GM12891 (cell line): ENCODE measurements around the gene ZBTB7B.
"Not testable (repeated sequence)": the region's sequence is repeated elsewhere in the genome, so short reads cannot be mapped to it uniquely, and the experiment has no call there.

Experiments
- DNase-seq: peaks from one replicate; pipeline ENCODE4 v3.0.0; 2011; ENCODE audit warnings: low spot score; ENCODE audit not compliant: insufficient read length
- FAIRE-seq: peaks from 2 replicates; lab custom pipeline; 2011; peaks lifted over from hg19 to GRCh38; lab: Jason Lieb, UNC
- PAX5 ChIP-seq: IDR thresholded peaks from 2 replicates; pipeline ENCODE4 v1.6.1; 2011; ENCODE audit warnings: low read length, moderate library complexity, mild to moderate bottlenecking; ENCODE audit not compliant: insufficient read depth, severe bottlenecking
- POLR2A ChIP-seq: IDR thresholded peaks from 2 replicates; pipeline ENCODE4 v1.6.1; 2011; ENCODE audit warnings: low read depth, low read length, control low read depth
- POLR2AphosphoS5 ChIP-seq: IDR thresholded peaks from 2 replicates; pipeline ENCODE4 v1.6.1; 2011; ENCODE audit warnings: low read depth, low read length, control low read depth
- POU2F2 ChIP-seq: IDR thresholded peaks from 2 replicates; pipeline ENCODE4 v1.6.1; 2011; ENCODE audit warnings: low read depth, mild to moderate bottlenecking, control low read depth, low read length, moderate library complexity
- SPI1 ChIP-seq: IDR thresholded peaks from 2 replicates; pipeline ENCODE4 v1.6.1; 2011; ENCODE audit warnings: low read depth, low read length, control low read depth
- TAF1 ChIP-seq: IDR thresholded peaks from 2 replicates; pipeline ENCODE4 v1.6.1; 2011; ENCODE audit warnings: low read depth, low read length, control low read depth

ZBTB7B gene

DNA sequence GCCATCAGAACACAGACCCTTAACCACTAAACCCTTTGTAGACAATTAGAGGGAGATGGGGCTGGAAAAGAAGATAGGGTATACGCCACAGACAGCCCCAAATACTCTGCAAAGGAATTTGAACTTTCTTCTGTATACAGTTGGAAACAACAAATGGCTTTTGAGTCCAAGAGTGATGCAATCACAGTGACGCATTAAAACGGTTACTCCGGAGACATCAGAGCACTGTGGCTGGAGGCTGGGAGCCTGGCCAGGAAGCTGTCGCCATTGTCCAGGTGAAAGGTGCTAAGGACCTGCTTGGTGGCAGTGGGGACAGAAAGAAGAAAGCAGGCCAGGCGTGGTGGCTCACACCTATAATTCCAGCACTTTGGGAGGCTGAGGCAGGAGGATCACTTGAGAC lies 15.3 kb upstream of the ZBTB7B start:
- FAIRE-seq (no peak), DNase-seq (no peak)
- no peak for TF ChIP-seq PAX5
- no peak for TF ChIP-seq TAF1
- no peak for TF ChIP-seq POLR2AphosphoS5
- no peak for TF ChIP-seq POLR2A
- no peak for TF ChIP-seq SPI1
- no peak for TF ChIP-seq POU2F2

DNA sequence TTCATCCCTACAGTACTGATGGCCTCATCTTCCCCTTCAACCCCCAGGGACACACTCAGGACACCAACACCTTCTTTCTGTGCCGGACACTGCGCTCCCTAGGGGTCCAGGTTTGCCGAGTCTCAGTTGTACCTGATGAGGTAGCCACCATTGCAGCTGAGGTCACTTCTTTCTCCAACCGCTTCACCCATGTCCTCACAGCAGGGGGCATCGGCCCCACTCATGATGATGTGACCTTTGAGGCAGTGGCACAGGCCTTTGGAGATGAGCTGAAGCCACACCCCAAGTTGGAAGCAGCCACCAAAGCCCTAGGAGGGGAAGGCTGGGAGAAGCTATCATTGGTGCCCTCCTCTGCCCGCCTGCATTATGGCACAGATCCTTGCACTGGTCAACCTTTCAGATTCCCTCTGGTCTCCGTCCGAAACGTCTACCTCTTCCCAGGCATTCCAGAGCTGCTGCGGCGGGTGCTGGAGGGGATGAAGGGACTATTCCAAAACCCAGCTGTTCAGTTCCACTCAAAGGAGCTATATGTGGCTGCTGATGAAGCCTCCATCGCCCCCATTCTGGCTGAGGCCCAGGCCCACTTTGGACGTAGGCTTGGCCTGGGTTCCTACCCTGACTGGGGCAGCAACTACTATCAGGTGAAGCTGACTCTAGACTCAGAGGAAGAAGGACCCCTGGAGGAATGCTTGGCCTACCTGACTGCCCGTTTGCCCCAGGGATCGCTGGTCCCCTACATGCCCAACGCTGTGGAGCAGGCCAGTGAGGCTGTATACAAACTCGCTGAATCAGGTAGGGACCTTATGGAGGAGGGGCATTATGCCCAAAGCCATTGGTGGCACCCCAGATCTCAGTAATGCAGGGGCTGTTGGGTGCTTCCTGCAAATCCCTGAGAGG lies 14.3 kb upstream of the ZBTB7B start:
- DNase-seq (no peak), FAIRE-seq (no peak)
- no peak for TF ChIP-seq POU2F2
- no peak for TF ChIP-seq PAX5
- no peak; the same call in 1 of the 2 replicates for TF ChIP-seq POLR2AphosphoS5
- no peak for TF ChIP-seq TAF1
- TF ChIP-seq POLR2A = no peak
- no peak for TF ChIP-seq SPI1

DNA sequence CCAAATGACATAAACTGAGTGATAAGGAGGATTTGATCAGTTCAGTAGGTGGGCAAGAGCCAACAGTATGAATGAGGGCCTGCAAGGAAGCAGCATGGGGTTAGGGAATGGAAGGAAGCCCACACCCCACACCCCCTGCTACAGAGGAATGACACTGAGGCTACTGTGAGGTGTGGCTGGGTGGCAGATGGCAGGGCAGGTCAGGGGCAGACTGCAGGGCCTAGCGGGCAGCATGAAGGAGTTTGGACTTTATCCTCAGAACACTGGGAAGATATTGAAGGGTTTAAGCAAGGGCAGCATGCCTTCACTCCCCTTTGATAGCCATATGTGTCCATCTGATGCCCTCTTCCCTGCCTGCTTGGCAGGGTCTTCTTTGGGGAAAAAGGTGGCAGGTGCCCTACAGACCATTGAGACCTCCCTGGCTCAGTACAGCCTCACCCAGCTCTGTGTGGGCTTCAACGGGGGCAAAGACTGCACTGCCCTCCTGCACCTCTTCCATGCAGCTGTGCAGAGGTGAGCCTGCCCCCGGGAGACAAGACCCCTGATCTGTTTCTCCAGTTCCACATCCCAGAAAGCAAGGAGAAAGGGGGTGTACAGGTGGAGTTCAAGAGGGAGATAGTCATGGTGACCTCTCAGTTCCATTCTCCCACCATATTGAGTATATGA lies 13.3 kb upstream of the ZBTB7B start:
- TF ChIP-seq POU2F2 = no peak
- no peak for TF ChIP-seq PAX5
- TF ChIP-seq POLR2A = no peak
- no peak for TF ChIP-seq POLR2AphosphoS5
- TF ChIP-seq TAF1 = no peak
- no peak for TF ChIP-seq SPI1
- no peak for DNase-seq
- FAIRE-seq = no peak

DNA sequence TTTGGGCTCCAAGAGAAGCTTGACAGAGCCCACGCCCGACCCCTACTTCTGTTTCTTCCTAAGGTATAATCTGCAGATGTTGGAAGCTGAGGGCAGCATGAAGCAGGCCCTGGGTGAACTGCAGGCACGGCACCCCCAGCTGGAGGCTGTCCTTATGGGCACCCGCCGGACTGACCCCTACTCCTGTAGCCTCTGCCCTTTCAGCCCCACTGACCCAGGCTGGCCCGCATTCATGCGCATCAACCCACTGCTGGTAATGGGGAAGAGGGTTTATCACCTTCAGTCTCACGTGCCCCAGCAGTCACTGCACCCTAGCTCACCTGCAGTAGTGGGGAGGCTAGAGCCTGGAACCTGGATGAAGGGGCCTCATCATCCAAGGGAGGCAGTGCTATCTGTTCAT lies 12.3 kb upstream of the ZBTB7B start:
- no peak for TF ChIP-seq POLR2AphosphoS5
- TF ChIP-seq SPI1 = no peak
- TF ChIP-seq PAX5 = no peak
- no peak for TF ChIP-seq TAF1
- TF ChIP-seq POLR2A = no peak
- TF ChIP-seq POU2F2 = no peak
- FAIRE-seq = no peak
- DNase-seq = no peak

DNA sequence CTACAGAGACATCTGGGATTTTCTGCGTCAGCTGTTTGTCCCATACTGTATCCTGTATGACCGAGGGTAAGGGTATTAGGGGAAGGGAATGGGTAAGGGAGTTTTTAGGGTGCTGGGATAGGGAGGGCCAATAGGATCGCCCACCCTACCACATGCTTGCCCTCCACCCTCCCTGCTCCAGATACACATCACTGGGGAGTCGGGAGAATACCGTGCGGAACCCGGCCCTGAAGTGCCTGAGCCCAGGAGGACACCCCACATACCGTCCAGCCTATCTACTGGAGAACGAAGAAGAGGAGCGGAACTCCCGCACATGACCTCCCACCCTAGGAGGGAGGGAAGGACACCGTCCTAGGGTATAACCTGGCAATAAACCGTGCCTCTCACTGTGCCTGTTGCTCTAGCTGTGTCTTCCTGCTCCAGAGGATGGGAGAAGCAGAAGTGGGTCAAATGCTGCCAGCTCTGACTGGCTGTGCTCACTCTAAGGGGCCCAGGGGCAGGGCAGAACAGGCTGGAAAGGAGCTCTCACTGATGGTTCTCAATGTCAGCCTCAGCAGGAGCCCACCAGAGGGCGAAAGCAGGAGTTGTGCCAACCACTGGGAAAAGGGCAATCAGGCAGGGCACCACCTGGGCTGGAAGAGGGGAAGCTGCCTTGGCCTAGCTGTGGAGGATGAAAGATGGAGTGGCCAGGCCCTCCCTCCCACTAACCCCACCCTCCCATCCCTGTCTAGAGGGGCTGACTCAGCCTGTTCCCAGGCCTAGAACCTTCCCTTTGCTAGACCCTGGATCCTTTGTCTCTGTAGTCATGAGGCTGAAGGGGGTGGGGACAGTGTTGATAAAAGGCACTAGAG lies 9.7 kb upstream of the ZBTB7B start:
- no peak for DNase-seq
- FAIRE-seq = no peak
- no peak for TF ChIP-seq POU2F2
- TF ChIP-seq POLR2A = no peak
- TF ChIP-seq SPI1 = no peak
- TF ChIP-seq TAF1 = no peak
- no peak for TF ChIP-seq PAX5
- no peak for TF ChIP-seq POLR2AphosphoS5

DNA sequence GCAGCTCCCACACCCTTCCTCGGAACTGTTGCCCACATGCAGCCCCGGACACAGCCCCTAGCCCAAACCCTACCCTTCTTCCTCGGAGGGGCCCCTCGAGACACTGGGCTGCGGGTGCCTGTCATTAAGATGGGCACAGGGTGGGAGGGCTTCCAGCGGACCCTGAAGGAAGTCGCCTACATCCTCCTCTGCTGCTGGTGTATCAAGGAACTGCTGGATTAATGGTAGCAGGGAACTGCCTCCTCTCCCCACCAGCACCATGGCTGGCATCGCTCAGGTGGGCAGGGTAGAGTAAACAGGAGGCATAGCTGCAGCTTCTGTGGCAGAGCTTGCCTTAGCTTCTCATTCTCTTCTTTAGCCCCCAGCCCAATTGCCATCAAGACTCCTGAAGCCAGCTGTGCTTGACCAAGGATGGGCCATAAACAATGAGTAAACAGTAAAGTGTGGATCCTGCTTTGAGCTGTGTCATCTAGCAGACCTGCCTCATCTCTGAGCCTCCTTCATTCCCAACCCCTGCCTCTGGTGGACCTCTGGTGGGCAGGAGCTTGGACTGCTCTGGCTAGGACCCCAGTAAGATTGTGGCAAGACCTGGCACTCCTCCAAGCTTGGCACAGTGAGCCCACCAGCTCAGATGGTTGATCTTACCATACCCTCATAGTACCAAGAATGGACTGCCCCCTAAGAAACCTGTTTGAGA lies 8.9 kb upstream of the ZBTB7B start, which contains the start of gene LENEP:
Gene LENEP, plus strand, starts transcription at position 15 of the 697 bp plus-strand sequence. Its CDS starts 22 bp downstream, at position 37.
- DNase-seq = no peak
- TF ChIP-seq POU2F2 (no peak), TAF1 (no peak), POLR2A (no peak)
- FAIRE-seq = no peak

DNA sequence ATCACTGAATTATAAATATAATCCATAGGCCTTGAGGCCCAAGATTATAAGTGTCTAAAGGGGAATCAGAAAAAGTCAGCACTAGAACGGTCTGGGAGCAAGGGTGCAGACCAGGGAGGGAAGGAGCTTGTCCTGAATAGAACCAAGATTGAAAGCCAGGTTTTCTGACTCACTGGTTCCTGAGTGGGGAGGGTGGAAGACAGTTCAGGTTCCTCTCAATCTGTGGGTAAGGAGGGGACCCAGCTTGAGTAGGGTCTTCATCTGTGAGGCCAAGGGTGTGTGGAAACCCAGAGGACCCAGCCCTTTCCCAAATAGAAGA lies 8.4 kb upstream of the ZBTB7B start:
- no peak for DNase-seq
- TF ChIP-seq SPI1 (no peak), PAX5 (no peak), POLR2A (no peak), POU2F2 (no peak), POLR2AphosphoS5 (no peak), TAF1 (no peak)
- no peak for FAIRE-seq

DNA sequence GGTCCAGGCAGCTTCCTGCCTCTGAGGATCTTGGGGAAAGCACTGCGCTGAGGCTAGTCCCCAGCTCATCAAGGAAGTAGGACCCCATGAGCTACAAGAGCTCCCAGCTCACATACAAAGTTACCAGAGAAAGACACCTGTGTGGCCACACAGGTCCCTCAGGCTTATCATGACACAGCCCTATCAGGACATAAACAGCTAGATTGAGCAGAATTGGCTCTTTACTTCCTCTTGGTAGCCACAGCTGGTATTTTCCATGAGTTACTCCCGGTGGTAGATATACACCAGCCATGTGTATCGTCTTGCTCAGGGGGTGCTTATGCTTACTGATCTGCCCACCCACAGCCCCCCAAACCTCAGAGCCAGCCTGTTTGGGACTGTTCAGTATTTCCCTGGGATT lies 8.0 kb upstream of the ZBTB7B start:
- DNase-seq (no peak), FAIRE-seq (no peak)
- TF ChIP-seq POLR2A (no peak), POU2F2 (no peak), POLR2AphosphoS5 (no peak), PAX5 (no peak), TAF1 (no peak), SPI1 (no peak)

DNA sequence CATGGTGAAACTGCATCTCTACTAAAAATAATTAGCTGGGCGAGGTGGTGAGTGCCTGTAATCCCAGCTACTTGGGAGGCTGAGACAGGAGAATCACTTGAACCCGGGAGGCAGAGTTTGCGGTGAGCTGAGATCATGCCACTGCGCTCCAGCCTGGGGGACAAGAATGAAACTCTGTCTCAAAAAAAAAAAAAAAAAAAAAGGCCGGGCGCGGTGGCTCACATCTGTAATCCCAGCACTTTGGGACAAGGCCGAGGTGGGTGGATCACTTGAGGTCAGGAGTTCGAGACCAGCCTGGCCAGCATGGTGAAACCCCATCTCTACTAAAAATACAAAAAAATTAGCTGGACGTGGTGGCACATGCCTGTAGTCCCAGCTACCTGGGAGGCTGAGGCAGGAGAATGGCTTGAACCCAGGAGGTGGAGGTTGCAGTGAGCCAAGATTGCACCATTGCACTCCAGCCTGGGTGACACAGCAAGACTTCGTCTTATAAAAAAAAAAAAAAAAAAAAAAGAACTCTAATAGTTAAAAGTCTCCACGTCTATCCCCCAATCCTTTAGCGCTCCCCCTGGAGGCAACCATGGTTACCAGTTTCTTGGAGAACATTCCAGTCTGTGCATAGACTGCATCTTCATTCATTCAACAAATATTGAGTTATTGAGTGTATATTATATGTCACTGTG lies 7.2 kb upstream of the ZBTB7B start:
- DNase-seq, FAIRE-seq: not testable (repeated sequence)
